Tibial nerve (tissue), 4 donors: ENCODE data around the gene GDPD5. TPM values are rescaled to one million over a fixed set of nuclear protein-coding genes. Genes with fewer than 3 reads are reported as not detected.

Experiments
- DNase-seq, 2 donors: peaks; one replicate each; pipeline ENCODE4 v3.0.0-alpha.2; 2019; ENCODE audit warnings: low spot score in 2 of 2
- H3K27ac ChIP-seq, 4 donors: fragments of 200-600 bp; sonication (generic) in 3 of 4; one replicate each; pipeline ENCODE4 v1.5.1; 2017 to 2019; ENCODE audit warnings: mild to moderate bottlenecking in 1 of 4
- H3K27me3 ChIP-seq, 2 donors: fragments of 200-600 bp; sonication (generic) in 1 of 2; one replicate each; pipeline versions ENCODE4 v1.5.1 to v1.6.0; 2017 to 2019
- H3K36me3 ChIP-seq, 3 donors: fragments of 200-600 bp; sonication (generic); one replicate each; pipeline ENCODE4 v1.5.1; 2018 to 2019
- H3K4me1 ChIP-seq, 4 donors: fragments of 200-600 bp; sonication (generic) in 3 of 4; one replicate each; pipeline ENCODE4 v1.5.1; 2017 to 2019
- H3K4me3 ChIP-seq, 4 donors: fragments of 200-600 bp; sonication (generic) in 3 of 4; one replicate each; pipeline ENCODE4 v1.5.1; 2017 to 2019; ENCODE audit warnings: mild to moderate bottlenecking in 1 of 4, moderate library complexity in 1 of 4
- H3K9me3 ChIP-seq, 4 donors: fragments of 200-600 bp; sonication (generic) in 3 of 4; one replicate each; pipeline ENCODE4 v1.5.1; 2017 to 2019
- EP300 ChIP-seq, 2 donors: sonication (generic); formaldehyde crosslinking; IDR thresholded peaks; one replicate each; pipeline ENCODE4 v1.6.1; 2017; ENCODE audit warnings: antibody characterized with exemption in 2 of 2, mild to moderate bottlenecking in 1 of 2
- POLR2A ChIP-seq, 2 donors: fragments of 450-650 bp; IDR thresholded peaks; one replicate each; pipeline ENCODE4 v1.6.1; 2017; ENCODE audit warnings: antibody characterized with exemption in 2 of 2, mild to moderate bottlenecking in 2 of 2, moderate library complexity in 2 of 2
- WGBS, 2 donors: methylation state at CpG; one replicate each; pipeline ENCODE4 v1.1.5; 2018; 5-methylcytosine and 5-hydroxymethylcytosine counted together
- total RNA-seq, 4 donors: library from RNA; depleted of rRNA; stranded (reverse); fragments of >200 nt; gene quantifications; one replicate each; pipeline ENCODE4 v1.1.0, GENCODE V29; 2016
- TF ChIP-seq, protein P1 (sequence below), 5 experiments: fragments of 200-600 bp in 3 of 5; fragments of 450-650 bp in 2 of 5; sonication (generic) in 3 of 5; IDR thresholded peaks; one replicate each; pipeline ENCODE4 v1.5.1; 2016 to 2019; ENCODE audit warnings: antibody characterized with exemption in 5 of 5, mild to moderate bottlenecking in 3 of 5, moderate library complexity in 2 of 5

GDPD5 gene
- total RNA-seq, 4 donors from 2014 or later, result 92.2 to 122 (median 101) TPM

DNA sequence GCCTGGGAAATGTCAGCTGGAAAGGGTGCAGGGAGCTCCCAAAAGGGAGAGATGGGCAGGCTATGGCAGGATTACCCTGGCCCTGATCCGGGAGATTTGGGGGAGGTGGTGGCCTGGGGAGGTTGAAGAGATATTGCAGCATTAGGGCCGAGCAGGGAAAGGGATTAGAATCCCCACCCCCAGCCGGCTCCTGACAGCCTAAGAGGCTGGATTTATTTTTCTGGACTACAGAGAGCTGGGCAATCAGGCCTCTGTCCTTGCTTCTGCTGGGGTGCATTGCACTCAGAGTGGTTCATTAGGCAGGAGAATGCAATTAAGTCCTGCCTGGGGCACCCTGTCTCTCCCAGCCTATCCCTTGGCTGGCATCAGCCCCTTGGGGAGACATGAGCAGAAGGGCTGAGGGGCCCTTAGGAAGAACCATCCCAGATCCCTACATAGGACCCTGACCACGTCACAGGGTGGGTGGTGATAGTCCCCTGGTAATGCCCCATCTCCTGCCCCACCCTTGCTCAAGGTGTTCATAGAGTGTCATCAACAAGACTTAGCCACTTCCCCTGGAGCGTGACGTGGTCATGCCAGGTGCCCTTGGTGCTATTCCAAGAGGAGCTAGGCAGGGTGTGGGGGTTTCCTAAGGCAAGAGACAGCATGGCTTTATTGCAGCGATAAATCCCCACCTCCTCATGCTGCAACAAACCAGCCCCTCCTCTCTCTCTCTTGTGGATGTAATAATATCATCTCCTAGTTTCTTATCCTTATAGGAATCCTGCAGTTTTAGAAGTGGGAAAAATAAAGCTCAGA is 54.4 kb downstream of the GDPD5 start:
- H3K27me3 ChIP-seq, result no peaks in the 10 kb centered on the region
- 71 to 72% methylated on average over 7 of the region's 7 CpGs for WGBS, 2 donors

DNA sequence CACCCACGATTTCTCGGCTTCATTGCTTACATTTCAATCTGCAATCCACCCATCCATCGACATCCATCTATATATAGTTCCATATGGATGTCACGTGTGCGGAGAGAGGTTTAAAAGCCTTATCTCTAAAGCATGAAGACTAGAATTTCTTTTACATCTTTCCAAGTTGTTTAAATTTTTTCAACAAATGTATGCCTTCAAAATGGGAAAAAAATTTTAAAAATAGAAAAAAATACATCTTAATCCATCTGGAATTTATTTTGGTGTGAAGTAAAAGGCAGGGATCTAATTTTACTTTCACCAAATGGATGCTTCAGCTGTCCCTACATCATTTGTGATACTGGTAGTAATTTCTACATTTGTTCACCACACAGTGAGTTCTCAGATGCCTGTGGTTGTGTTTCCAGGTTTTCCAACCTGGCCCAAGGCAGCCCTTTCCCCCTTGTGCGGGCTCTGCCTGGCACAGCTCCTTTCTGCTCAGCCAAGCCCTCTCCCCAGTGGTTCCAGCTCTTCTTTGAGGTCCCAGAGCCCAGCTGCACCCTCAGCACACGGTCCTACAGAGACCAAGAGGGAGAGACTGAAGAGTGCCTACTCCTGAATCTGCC is 55.2 kb downstream of the GDPD5 start:
- no peaks in the 10 kb centered on the region for H3K9me3 ChIP-seq
- no peak overlapping the region for H3K4me3 ChIP-seq
- peaks cover 0 to 60% (median 12%) of the 10 kb centered on the region in 4 donors for H3K4me1 ChIP-seq
- H3K36me3 ChIP-seq, result no peaks in the 10 kb centered on the region
- TF ChIP-seq, protein P1, sequence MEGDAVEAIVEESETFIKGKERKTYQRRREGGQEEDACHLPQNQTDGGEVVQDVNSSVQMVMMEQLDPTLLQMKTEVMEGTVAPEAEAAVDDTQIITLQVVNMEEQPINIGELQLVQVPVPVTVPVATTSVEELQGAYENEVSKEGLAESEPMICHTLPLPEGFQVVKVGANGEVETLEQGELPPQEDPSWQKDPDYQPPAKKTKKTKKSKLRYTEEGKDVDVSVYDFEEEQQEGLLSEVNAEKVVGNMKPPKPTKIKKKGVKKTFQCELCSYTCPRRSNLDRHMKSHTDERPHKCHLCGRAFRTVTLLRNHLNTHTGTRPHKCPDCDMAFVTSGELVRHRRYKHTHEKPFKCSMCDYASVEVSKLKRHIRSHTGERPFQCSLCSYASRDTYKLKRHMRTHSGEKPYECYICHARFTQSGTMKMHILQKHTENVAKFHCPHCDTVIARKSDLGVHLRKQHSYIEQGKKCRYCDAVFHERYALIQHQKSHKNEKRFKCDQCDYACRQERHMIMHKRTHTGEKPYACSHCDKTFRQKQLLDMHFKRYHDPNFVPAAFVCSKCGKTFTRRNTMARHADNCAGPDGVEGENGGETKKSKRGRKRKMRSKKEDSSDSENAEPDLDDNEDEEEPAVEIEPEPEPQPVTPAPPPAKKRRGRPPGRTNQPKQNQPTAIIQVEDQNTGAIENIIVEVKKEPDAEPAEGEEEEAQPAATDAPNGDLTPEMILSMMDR (IDR thresholded peaks at IDR 0.05), result no peak
- TF ChIP-seq EP300 (IDR thresholded peaks at IDR 0.05), result no peak
- no peak for TF ChIP-seq POLR2A (IDR thresholded peaks at IDR 0.05)
- WGBS, 2 donors, result 76 to 83% methylated on average over 7 of the region's 7 CpGs
- H3K27ac ChIP-seq, result no peak overlapping the region
- DNase-seq, result no peak
- H3K27me3 ChIP-seq, result no peaks in the 10 kb centered on the region

More for the DNA sequence above, 54.4 kb downstream of the GDPD5 start:
- TF ChIP-seq POLR2A (IDR thresholded peaks at IDR 0.05) (no peak), EP300 (IDR thresholded peaks at IDR 0.05) (no peak)
- TF ChIP-seq, protein P1 (IDR thresholded peaks at IDR 0.05), result no peak
- no peak for DNase-seq
- peaks cover 0 to 60% (median 20%) of the 10 kb centered on the region in 4 donors for H3K4me1 ChIP-seq
- H3K9me3 ChIP-seq, result no peaks in the 10 kb centered on the region
- H3K27ac ChIP-seq, result no peak overlapping the region
- H3K36me3 ChIP-seq, result no peaks in the 10 kb centered on the region
- no peak overlapping the region for H3K4me3 ChIP-seq

DNA sequence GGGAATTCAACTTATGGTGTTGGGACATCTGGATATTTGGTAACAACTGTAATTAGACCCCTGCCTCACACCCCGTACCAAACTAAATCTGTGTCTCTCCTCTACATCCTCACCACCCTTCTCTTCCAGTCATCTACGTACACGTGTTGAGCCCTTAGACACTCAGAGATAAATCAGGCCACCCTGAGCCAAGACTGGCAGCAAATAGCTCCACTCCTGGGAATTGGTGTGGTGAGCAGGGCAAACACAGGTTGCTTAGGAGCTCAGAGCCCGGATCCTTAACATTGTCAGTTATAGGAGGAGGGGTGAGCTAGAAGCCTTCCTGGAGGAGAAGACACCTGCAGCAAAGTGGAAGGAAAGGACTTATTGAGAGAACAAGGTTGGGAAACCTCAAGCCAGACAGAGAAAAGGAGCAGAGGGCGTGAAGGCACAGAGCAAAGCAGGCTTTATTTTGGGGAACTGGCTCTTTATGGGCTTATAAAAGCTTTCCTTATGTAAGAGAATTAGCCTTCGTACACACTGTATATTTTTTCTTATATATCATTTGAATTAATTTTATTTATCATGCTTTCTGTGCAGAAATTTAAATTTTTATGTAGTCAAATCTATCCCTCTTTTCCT is 55.8 kb downstream of the GDPD5 start:
- 67 to 72% methylated on average over 6 of the region's 6 CpGs for WGBS, 2 donors
- no peak for TF ChIP-seq POLR2A (IDR thresholded peaks at IDR 0.05)
- TF ChIP-seq, protein P1 (IDR thresholded peaks at IDR 0.05), result no peak
- TF ChIP-seq EP300 (IDR thresholded peaks at IDR 0.05), result no peak
- peaks cover 0 to 58% (median 8%) of the 10 kb centered on the region in 4 donors for H3K4me1 ChIP-seq
- no peaks in the 10 kb centered on the region for H3K27me3 ChIP-seq
- no peaks in the 10 kb centered on the region for H3K36me3 ChIP-seq
- no peak overlapping the region for H3K4me3 ChIP-seq
- H3K9me3 ChIP-seq, result no peaks in the 10 kb centered on the region
- DNase-seq, result no peak
- H3K27ac ChIP-seq, result peak overlapping the region in 1 of 4 donors; percentile 61

DNA sequence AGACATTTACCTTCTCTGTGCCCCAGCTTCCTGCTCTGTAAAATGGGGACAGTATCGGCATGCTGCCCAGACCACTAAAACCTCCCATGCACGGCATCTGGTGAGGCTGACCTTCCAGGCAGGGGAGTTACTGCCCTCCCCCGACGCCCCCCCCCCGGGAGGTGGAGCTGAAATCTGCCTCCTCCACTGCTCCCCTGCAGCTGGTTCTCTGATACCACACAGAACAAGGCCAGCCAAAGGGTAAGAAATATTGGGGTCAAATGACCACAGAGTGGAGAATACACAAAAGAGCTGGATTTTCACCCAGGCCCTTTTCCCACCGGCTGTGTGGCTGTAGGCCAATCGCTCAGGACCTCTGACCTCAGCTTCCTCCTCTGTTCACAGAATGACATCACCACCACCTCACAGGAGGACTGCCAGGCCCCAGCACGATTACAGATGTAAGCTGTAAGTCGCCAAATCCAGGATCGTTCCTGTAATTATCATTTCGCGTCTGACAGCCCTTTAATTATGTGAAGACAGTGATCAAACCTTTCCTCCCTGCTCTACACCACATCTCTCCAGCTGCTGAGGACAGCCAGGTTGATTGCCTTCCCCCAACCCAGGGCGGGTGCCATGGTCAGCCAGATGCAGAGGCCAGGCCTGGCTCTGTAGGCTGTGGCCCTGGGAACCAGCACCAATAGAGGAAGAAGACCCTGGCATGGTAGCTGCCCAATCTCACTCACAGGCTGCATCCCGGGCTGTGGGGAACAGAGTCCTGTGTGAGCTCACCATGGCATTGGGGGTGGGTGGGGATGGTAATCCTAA is 57.0 kb downstream of the GDPD5 start:
- TF ChIP-seq, protein P1 (IDR thresholded peaks at IDR 0.05), result no peak
- TF ChIP-seq POLR2A (IDR thresholded peaks at IDR 0.05) (no peak), EP300 (IDR thresholded peaks at IDR 0.05) (peak in 1 of 2 donors; percentile 37)
- H3K27me3 ChIP-seq, result no peaks in the 10 kb centered on the region
- peak overlapping the region; percentile 26 to 61 (median 48) for H3K27ac ChIP-seq
- H3K36me3 ChIP-seq, result no peaks in the 10 kb centered on the region
- peak; percentile 76 to 81 for DNase-seq
- H3K4me3 ChIP-seq, result no peak overlapping the region
- WGBS, 2 donors, result 26 to 27% methylated on average over 12 to 13 of the region's 14 CpGs
- H3K9me3 ChIP-seq, result no peaks in the 10 kb centered on the region
- peaks cover 0 to 57% (median 8%) of the 10 kb centered on the region in 4 donors for H3K4me1 ChIP-seq
